Endothelial cell of umbilical vein (primary cell): ENCODE measurements around the gene ADCY3. TPM values are rescaled to one million over a fixed set of nuclear protein-coding genes. Genes with fewer than 3 reads are reported as not detected.

Experiments used
- BruUV-seq: library from RNA; stranded (reverse); fragments of 400-500 nt; replicated peaks from 2 replicates; lab custom pipeline; 2021; lab: Mats Ljungman, UMichigan
- CTCF ChIA-PET: fragments of 300-600, 350-600 bp; sonication (Branson Sonifier 250); formaldehyde crosslinking; loops from one replicate; lab custom pipeline; 2021; ENCODE audit warnings: antibody characterized with exemption, inconsistent platforms; lab: Charles Lee
- POLR2A ChIA-PET: fragments of 300-600, 350-600 bp; sonication (Branson Sonifier 250); formaldehyde crosslinking; loops from one replicate; lab custom pipeline; 2021; ENCODE audit warnings: antibody characterized with exemption, inconsistent platforms; lab: Charles Lee
- DNase-seq: peaks from one replicate; pipeline ENCODE4 v3.0.0-alpha.2; 2011; ENCODE audit warnings: low read depth, low spot score
- FAIRE-seq: peaks from 2 replicates; lab custom pipeline; 2011; peaks lifted over from hg19 to GRCh38; lab: Jason Lieb, UNC
- H2AFZ ChIP-seq: 2 replicates; pipeline ENCODE4 v1.6.0; 2012; ENCODE audit warnings: low read depth, low read length, control low read depth, inconsistent platforms
- H3K27ac ChIP-seq: 2 replicates; pipeline ENCODE4 v1.5.1; 2011; ENCODE audit warnings: low read depth, mild to moderate bottlenecking, control low read depth, low read length, moderate library complexity; ENCODE audit not compliant: insufficient read depth
- H3K27me3 ChIP-seq, 2 experiments: 2 replicates each; pipeline versions ENCODE4 v1.6.0 to v1.6.1; 2011; ENCODE audit warnings: low read length in 2 of 2, mixed read lengths in 1 of 2; ENCODE audit not compliant: control insufficient read depth in 2 of 2, insufficient read depth in 2 of 2
- H3K36me3 ChIP-seq, 2 experiments: 2 replicates in 1 of 2; 3 replicates in 1 of 2; pipeline ENCODE4 v1.5.1; 2011; ENCODE audit warnings: low read length in 2 of 2, mild to moderate bottlenecking in 1 of 2, moderate library complexity in 1 of 2; ENCODE audit not compliant: control insufficient read depth in 2 of 2, insufficient read depth in 2 of 2; ENCODE audit errors: extremely low read depth in 1 of 2
- H3K4me1 ChIP-seq: 3 replicates; pipeline ENCODE4 v1.5.1; 2011; ENCODE audit warnings: mild to moderate bottlenecking, low read length; ENCODE audit not compliant: control insufficient read depth, insufficient read depth; ENCODE audit errors: extremely low read depth
- H3K4me2 ChIP-seq: 2 replicates; pipeline ENCODE4 v1.6.1; 2011; ENCODE audit warnings: low read length, control low read depth, mixed read lengths; ENCODE audit not compliant: insufficient read depth
- H3K4me3 ChIP-seq, 3 experiments: fragments of 200-600 bp in 1 of 3; sonication (generic), shearing (Covaris generic) in 1 of 3; replicated peaks in 1 of 3; 2 replicates each; pipeline ENCODE4 v1.5.1; 2011 to 2016; ENCODE audit warnings: control low read depth in 3 of 3, low read length in 3 of 3, mild to moderate bottlenecking in 2 of 3, inconsistent platforms in 1 of 3, low read depth in 1 of 3, moderate library complexity in 1 of 3; ENCODE audit not compliant: insufficient read depth in 1 of 3
- H3K79me2 ChIP-seq: 2 replicates; pipeline ENCODE4 v1.6.0; 2012; ENCODE audit warnings: low read length, inconsistent platforms; ENCODE audit not compliant: control insufficient read depth, insufficient read depth
- H3K9ac ChIP-seq: replicated peaks from 2 replicates; pipeline ENCODE3; 2011; ENCODE audit warnings: low read length, control low read depth; ENCODE audit not compliant: insufficient read depth; ENCODE audit errors: extremely low read depth
- H3K9me1 ChIP-seq: replicated peaks from 3 replicates; pipeline ENCODE4 v1.6.0; 2011; ENCODE audit warnings: mild to moderate bottlenecking, low read length; ENCODE audit not compliant: control insufficient read depth, insufficient read depth; ENCODE audit errors: extremely low read depth
- H3K9me3 ChIP-seq: replicated peaks from 2 replicates; pipeline ENCODE4 v1.5.1; 2012; ENCODE audit warnings: low read length, inconsistent platforms; ENCODE audit not compliant: control insufficient read depth, insufficient read depth
- H4K20me1 ChIP-seq: replicated peaks from 2 replicates; pipeline ENCODE3; 2011; ENCODE audit warnings: mild to moderate bottlenecking, low read length; ENCODE audit not compliant: control insufficient read depth, insufficient read depth; ENCODE audit errors: extremely low read depth
- CTCF ChIP-seq, 2 donors: IDR thresholded peaks; 1 replicate in 1 of 2; 2 replicates in 1 of 2; pipeline ENCODE4 v1.5.1; 2011; ENCODE audit warnings: low read length in 2 of 2, mild to moderate bottlenecking in 2 of 2, moderate library complexity in 2 of 2, control low read depth in 1 of 2, inconsistent platforms in 1 of 2, low read depth in 1 of 2; ENCODE audit not compliant: insufficient read depth in 1 of 2; ENCODE audit errors: extremely low read depth in 1 of 2
- EZH2 ChIP-seq: IDR thresholded peaks from 2 replicates; pipeline ENCODE4 v1.6.1; 2012; ENCODE audit warnings: borderline replicate concordance, low read depth, mild to moderate bottlenecking, moderate library complexity, low read length, inconsistent platforms; ENCODE audit not compliant: severe bottlenecking
- FOS ChIP-seq: IDR thresholded peaks from 2 replicates; pipeline ENCODE4 v1.6.1; 2011; ENCODE audit warnings: mild to moderate bottlenecking, low read length, moderate library complexity, borderline replicate concordance; ENCODE audit not compliant: insufficient read depth
- GATA2 ChIP-seq: IDR thresholded peaks from 2 replicates; pipeline ENCODE4 v1.7.0; 2011; ENCODE audit warnings: low read depth, mild to moderate bottlenecking, moderate library complexity, mixed read lengths, low read length; ENCODE audit not compliant: insufficient read length, insufficient read depth
- JUN ChIP-seq: IDR thresholded peaks from 2 replicates; pipeline ENCODE4 v1.6.1; 2011; ENCODE audit warnings: borderline replicate concordance, low read depth; ENCODE audit not compliant: insufficient read length, insufficient read depth
- MYC ChIP-seq: IDR thresholded peaks from one replicate; pipeline ENCODE4 v1.6.1; 2011; ENCODE audit warnings: mild to moderate bottlenecking, low read depth, low read length
- POLR2A ChIP-seq: IDR thresholded peaks from 2 replicates; pipeline ENCODE4 v1.6.1; 2012; ENCODE audit warnings: low read depth, mild to moderate bottlenecking, control low read depth, low read length
- POLR2AphosphoS5 ChIP-seq: IDR thresholded peaks from 2 replicates; pipeline ENCODE4 v1.6.1; 2012; ENCODE audit warnings: low read depth, mild to moderate bottlenecking, control low read depth, low read length, moderate library complexity; ENCODE audit not compliant: insufficient read depth
- dilution Hi-C: fragments of 300-500 bp; cut with MboI; formaldehyde crosslinking; loops from one replicate; pipeline ENCODE4 v1.15.0; 2019; ENCODE audit warnings: low sequenced_read_pairs; ENCODE audit not compliant: extremely low pct_ligation_motif_present
- intact Hi-C: fragments of 100-400 bp; cut with micrococcal nuclease; formaldehyde crosslinking; loops from one replicate; pipeline ENCODE4 v1.10.0; 2022
- polyA plus RNA-seq, 4 experiments: library from polyadenylated mRNA; depleted of rRNA in 3 of 4; stranded (reverse) in 3 of 4; unstranded in 1 of 4; fragments of >200 nt; gene quantifications; 2 replicates each; pipeline versions ENCODE4 v1.2.1 to v1.2.3, GENCODE V29; 2011 to 2012; ENCODE audit warnings: missing spikeins in 1 of 4
- total RNA-seq: library from RNA; stranded (reverse); gene quantifications from 2 replicates; pipeline ENCODE4 v1.2.3, GENCODE V29; 2021

Gene ADCY3
- total and polyA plus RNA-seq, 2 donors (not counting 3 experiments of a cell fraction or from before 2014, with no cell fraction given): 54.0 to 61.3 TPM

DNA sequence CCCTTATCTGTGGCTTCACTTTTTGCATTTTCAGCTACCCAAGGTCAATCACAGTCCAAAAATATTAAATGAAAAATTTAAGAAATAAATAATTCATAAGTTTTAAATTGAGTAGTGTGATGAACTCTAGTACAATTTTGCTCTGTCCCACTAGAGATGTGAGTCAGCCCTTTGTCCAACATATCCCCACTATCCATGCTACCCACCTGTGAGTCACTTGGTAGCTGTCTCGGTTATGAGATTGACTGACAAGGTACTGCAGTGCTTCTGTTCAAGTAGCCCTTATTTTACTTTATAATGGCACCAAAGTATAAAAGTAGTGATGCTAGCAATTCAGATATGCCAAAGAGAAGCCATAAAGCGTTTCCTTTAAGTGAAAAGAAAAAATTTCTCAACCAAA lies 28.8 kb downstream of the ADCY3 start:
- Histone ChIP-seq H4K20me1 (no peaks in the 10 kb centered on the region), H3K9me1 (no peaks in the 10 kb centered on the region), H3K4me3 (no peak overlapping the region), H3K27ac (no peak overlapping the region), H3K27me3 (no peaks in the 10 kb centered on the region), H3K36me3 (no peaks in the 10 kb centered on the region), H3K4me1 (peaks cover 12% of the 10 kb centered on the region), H3K9me3 (no peaks in the 10 kb centered on the region), H3K9ac (no peak overlapping the region), H3K79me2 (no peaks in the 10 kb centered on the region), H2AFZ (no peak overlapping the region), H3K4me2 (no peak overlapping the region)
- FAIRE-seq (no peak), DNase-seq (no peak)
- ChIA-PET CTCF (no interaction called here), POLR2A (no interaction called here)
- no TSS peak for BruUV-seq
- dilution Hi-C loops: no loop called here
- TF ChIP-seq FOS (no peak), EZH2 (no peak), CTCF (IDR thresholded peaks at IDR 0.05; ENCODE audit: extremely low read depth in 1 of 2, insufficient read depth in 1 of 2, low read depth in 1 of 2, low read length in 2 of 2) (no peak), POLR2AphosphoS5 (no peak), POLR2A (no peak), MYC (no peak), JUN (no peak), GATA2 (no peak)
- intact Hi-C loops: no loop called here
